GM18502 (cell line): ENCODE measurements around the gene TMEM100.
"Not testable (repeated sequence)": the region's sequence is repeated elsewhere in the genome, so short reads cannot be mapped to it uniquely, and the experiment has no call there.

Experiments
- ATAC-seq: cut with Tn5 transposase; IDR thresholded peaks from one replicate; pipeline ENCODE4 v1.9.1; 2021; ENCODE audit warnings: mild to moderate bottlenecking; ENCODE audit not compliant: unreplicated experiment, poor library complexity

Gene TMEM100

GRCh38 chr17:55692276-55692675 lies 30.4 kb downstream of the TMEM100 start:
- no peak for ATAC-seq

GRCh38 chr17:55691666-55692065 lies 31.0 kb downstream of the TMEM100 start:
- ATAC-seq: no peak

DNA sequence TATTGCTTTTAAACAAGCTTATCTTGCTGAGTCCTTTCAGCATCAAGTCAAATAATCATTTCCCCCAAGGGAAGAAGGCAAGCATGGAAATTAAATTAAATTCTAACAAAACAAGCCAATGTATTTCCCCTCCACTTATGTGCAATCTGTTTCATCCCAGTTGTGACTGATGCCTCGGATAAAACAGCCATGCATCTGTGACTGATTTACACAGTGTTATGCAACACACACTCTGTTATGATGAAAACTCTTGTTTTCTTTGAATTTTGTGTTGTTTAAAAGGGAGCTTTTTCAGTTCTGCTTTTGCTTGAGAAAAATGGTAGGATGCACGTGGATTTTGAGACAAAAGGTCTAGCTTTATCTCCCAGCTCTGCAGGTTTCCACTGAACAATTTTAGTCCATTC lies 32.6 kb downstream of the TMEM100 start:
- no peak for ATAC-seq

DNA sequence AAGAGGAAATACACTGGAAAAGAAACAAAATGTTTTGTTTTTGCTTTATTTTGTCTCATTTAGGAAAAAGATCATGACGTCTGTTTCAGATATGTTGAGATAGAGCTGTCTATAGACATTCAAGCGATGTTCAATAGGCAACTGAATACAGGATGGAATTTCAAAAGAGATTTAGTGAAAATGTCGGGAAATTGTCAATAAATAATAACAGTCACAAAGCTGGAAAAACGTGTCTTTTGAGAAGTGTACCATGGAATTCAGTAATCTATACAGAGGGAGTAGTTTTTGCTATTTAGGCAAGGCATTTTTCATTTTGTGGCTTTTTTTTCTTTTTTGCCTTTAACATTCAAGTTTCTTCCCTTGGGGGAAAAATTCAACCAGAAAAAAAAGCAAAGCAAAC lies 33.0 kb downstream of the TMEM100 start:
- ATAC-seq: no peak

- no peak for ATAC-seq
Observed at GRCh38 chr17:55688057-55688456, 34.6 kb downstream of the TMEM100 start.

- no peak for ATAC-seq
Observed at GRCh38 chr17:55687037-55687436, 35.6 kb downstream of the TMEM100 start.

DNA sequence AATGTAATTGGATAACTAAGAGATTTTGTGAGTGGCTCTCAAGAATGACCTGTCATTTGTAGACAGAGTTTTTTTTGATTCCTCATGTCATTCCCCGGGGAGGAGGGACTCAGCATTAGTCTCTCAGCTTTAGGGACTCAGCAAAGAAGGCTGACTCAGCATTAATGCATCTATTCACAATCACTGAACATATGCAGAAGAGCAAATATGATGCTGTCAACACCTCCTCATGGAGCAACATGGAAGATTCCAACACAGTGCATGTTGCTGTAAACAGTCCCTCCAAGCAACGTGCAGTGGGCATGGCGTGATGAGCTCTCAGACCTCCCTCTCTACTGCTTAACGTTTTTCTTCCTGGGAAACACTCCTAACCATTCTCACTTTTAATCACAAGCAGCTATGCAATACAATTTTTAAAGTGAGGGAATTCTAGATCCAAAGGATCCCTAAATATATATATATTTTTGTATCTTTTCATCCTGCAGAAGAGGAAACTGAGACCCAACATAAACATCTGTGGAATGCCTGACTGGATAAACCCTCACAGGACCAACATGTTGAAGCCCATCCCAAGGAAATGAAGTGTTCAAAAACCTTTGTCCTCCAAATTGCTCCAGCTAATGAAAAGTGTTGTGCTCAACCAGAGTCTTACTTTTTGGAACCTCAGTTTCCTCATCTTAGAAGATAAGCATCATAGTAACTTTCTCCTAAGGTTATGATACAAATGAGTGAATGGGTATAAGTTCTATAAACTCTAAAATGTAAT lies 38.9 kb downstream of the TMEM100 start:
- no peak for ATAC-seq

DNA sequence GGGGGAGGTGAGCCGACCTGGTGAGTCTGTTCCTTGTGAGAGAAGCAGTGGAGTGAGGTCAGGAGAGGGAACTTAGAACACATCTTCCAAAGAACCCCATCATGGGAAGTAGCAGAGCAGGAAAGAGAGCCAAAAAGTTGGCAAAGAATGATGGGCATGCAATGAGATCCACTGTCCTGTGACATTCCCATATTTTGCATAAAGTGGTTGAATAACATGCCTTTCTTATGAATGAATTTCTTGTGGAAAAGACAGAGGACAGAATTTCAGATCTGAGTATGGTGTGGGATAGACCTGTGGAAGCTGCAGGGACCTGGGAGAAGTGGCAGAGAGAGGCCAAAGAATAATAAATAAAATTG lies 41.3 kb downstream of the TMEM100 start:
- ATAC-seq: no peak

- no peak for ATAC-seq
Observed at GRCh38 chr17:55680686-55681341, 41.9 kb downstream of the TMEM100 start.

GRCh38 chr17:55677446-55677845 lies 45.2 kb downstream of the TMEM100 start:
- no peak for ATAC-seq

DNA sequence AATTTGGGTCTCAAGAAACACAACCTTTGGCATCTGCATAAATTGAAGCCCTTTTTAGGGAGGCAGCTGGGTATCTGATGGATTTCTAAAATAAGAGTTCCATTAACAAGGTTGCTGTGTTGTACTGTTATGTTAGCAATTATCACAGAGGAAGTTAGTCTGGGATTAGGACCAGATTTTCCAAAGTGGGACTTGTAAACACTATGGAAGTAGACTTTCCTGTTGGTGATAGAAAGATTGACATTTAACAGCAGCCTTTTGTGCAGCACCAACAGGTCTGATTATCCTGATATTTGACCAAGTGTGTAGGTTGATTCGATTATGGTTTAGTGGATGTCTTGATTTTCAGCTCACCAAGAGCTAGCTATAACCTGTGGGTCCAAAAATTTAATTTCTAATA lies 46.4 kb downstream of the TMEM100 start:
- ATAC-seq: no peak

- no peak for ATAC-seq
Observed at GRCh38 chr17:55673743-55674506, 48.7 kb downstream of the TMEM100 start.

GRCh38 chr17:55672585-55673501 lies 49.8 kb downstream of the TMEM100 start:
- no peak for ATAC-seq

- not testable (repeated sequence) for ATAC-seq
Observed at GRCh38 chr17:55672010-55672409, 50.7 kb downstream of the TMEM100 start.
